ENCODE measurements around the gene S100G. TPM values are rescaled to one million over a fixed set of nuclear protein-coding genes. Genes with fewer than 3 reads are reported as not detected.

Gene S100G
- polyA plus RNA-seq, 1 of the 3 experiments (the other 2 are of a cell fraction), result not detected

DNA sequence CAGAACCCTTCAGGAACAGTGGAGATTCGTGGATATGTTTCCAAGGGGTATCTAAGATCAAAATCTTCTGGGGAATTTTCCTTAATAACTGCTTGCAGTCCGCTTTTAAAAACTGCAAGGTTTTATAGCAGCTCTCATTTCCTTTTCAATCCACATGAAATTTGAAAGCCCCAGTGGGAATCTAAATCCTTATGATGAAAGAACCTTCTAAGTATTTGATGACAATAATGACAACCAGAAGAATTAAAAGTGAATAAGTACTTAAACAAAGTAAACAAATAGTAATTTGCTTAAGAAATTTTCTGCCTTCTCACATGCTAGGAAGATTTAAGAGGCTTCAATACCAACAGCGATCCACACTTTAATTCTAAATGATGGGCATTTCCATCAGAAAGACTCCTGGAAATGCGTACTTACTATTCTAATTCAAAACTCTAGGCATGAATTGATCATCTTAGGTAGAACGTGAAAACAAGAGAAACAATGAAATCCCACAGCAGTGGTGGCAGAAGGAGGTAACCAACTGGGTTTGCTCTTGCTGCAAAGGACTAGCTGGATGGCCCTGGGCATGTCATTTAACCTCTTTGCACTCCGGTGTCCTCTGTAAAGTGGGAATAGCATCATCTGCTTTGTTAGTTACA, 37.6 kb upstream of the S100G start (continued):
- TF ChIP-seq CHD2 (IDR thresholded peaks at IDR 0.05; ENCODE audit: low read length, partially characterized antibody) (no peak), GATA2 (CRISPR knock-in tag; IDR thresholded peaks at IDR 0.05) (no peak), SMC3 (IDR thresholded peaks at IDR 0.05; ENCODE audit: low read depth, low read length) (no peak), NRF1 (IDR thresholded peaks at IDR 0.05; ENCODE audit: low read depth, low read length) (no peak), YY1 (IDR thresholded peaks at IDR 0.05; ENCODE audit: low read depth) (no peak), TCF12 (IDR thresholded peaks at IDR 0.05) (no peak), JUND (IDR thresholded peaks at IDR 0.05) (no peak), RXRA (IDR thresholded peaks at IDR 0.05; ENCODE audit: borderline replicate concordance, low read depth) (no peak), NFIC (IDR thresholded peaks at IDR 0.05; ENCODE audit: borderline replicate concordance) (no peak), POLR2AphosphoS5 (IDR thresholded peaks at IDR 0.05; ENCODE audit: low read depth, low read length) (no peak)

DNA sequence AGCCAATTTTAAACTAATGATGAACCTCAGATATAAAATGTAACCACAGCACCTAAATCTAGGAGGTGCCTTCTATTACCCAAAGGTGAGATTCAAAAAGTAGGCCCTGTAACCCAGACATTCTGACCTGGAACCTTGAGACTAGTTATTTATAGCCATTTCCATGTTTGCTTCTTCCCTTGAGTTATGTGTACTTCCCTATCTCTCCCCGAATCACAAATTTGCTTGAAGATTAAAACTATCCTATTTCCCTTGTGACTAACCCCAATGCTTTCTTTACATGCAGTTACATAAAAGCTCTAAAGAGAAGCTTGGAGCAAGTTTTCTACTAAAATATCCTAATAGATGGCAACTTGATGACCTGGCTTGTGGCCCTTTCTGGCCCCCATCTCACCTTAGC, 32.6 kb upstream of the S100G start:
- no peak overlapping the region for H3K4me2 ChIP-seq
- H3K4me3 ChIP-seq (ENCODE audit: low read depth in 2 of 2, low read length in 1 of 2), result no peak overlapping the region
- no peaks in the 10 kb centered on the region for H3K27me3 ChIP-seq (ENCODE audit: insufficient read depth)
- no peaks in the 10 kb centered on the region for H4K20me1 ChIP-seq (ENCODE audit: insufficient read depth)
- 90% methylated on average over 1 of the region's 1 CpG for WGBS (ENCODE audit: low lambda C conversion rate)
- DNase-seq, result no peak
- H3F3A ChIP-seq (replicated peaks; ENCODE audit: insufficient read depth), result peaks cover 3% of the 10 kb centered on the region
- ChIA-PET POLR2A (no interaction called here), CTCF (no interaction called here)
- no peaks in the 10 kb centered on the region for H3K4me1 ChIP-seq (ENCODE audit: control insufficient read depth in 1 of 2, insufficient read depth in 2 of 2, low read depth in 1 of 2, low read length in 1 of 2)
- H3K36me3 ChIP-seq (replicated peaks in 1 of 2; ENCODE audit: control insufficient read depth in 1 of 2, insufficient read depth in 2 of 2, low read length in 1 of 2), result peaks cover 2 to 21% of the 10 kb centered on the region in 2 experiments
- no peaks in the 10 kb centered on the region for H3K9me3 ChIP-seq
- no peaks in the 10 kb centered on the region for H3K79me2 ChIP-seq (ENCODE audit: insufficient read depth)
- no peak overlapping the region for H3K9ac ChIP-seq
- no peak overlapping the region for H2AFZ ChIP-seq (ENCODE audit: low read depth)
- no peak for TF ChIP-seq CHD2 (IDR thresholded peaks at IDR 0.05; ENCODE audit: low read length, partially characterized antibody)
- no peaks in the 10 kb centered on the region for H3K9me2 ChIP-seq
- H3K27ac ChIP-seq (ENCODE audit: low read depth in 2 of 2, low read length in 1 of 2), result no peak overlapping the region

DNA sequence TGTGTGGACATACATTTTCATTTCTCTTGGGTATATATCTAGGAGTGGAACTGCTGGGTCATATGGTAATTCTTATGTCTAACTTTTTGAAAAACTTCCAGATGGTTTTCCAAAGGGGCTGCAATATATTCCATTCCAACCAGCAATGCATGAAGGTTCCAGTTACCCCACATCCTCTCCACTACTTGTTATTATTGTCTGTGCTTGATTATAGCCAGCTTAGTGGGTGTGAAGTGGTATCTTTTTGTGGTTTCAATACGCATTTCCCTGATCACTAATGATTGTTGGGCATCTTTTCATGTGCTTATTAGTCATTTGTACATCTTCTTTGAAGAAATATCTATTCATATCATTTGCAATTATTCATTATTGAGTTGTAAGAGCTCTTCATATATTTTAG, 31.5 kb upstream of the S100G start:
- H3K36me3 ChIP-seq (replicated peaks in 1 of 2; ENCODE audit: control insufficient read depth in 1 of 2, insufficient read depth in 2 of 2, low read length in 1 of 2), result peaks cover 2 to 21% of the 10 kb centered on the region in 2 experiments
- 90% methylated on average over 1 of the region's 1 CpG for WGBS (ENCODE audit: low lambda C conversion rate)
- H3K79me2 ChIP-seq (ENCODE audit: insufficient read depth), result no peaks in the 10 kb centered on the region
- H4K20me1 ChIP-seq (ENCODE audit: insufficient read depth), result no peaks in the 10 kb centered on the region
- H3K9ac ChIP-seq, result no peak overlapping the region
- peaks cover 3% of the 10 kb centered on the region for H3F3A ChIP-seq (replicated peaks; ENCODE audit: insufficient read depth)
- no peak overlapping the region for H3K4me3 ChIP-seq (ENCODE audit: low read depth in 2 of 2, low read length in 1 of 2)
- no peak overlapping the region for H2AFZ ChIP-seq (ENCODE audit: low read depth)
- no peak overlapping the region for H3K27ac ChIP-seq (ENCODE audit: low read depth in 2 of 2, low read length in 1 of 2)
- no peaks in the 10 kb centered on the region for H3K4me1 ChIP-seq (ENCODE audit: control insufficient read depth in 1 of 2, insufficient read depth in 2 of 2, low read depth in 1 of 2, low read length in 1 of 2)
- no peaks in the 10 kb centered on the region for H3K9me3 ChIP-seq
- TF ChIP-seq NRF1 (IDR thresholded peaks at IDR 0.05; ENCODE audit: low read depth, low read length) (no peak), RXRA (IDR thresholded peaks at IDR 0.05; ENCODE audit: borderline replicate concordance, low read depth) (no peak), JUND (IDR thresholded peaks at IDR 0.05) (no peak), RAD21 (IDR thresholded peaks at IDR 0.05; ENCODE audit: low read length) (no peak), MXI1 (IDR thresholded peaks at IDR 0.05; ENCODE audit: low read depth, low read length) (no peak), CHD2 (IDR thresholded peaks at IDR 0.05; ENCODE audit: low read length, partially characterized antibody) (no peak), POLR2AphosphoS5 (IDR thresholded peaks at IDR 0.05; ENCODE audit: low read depth, low read length) (no peak), TAF1 (IDR thresholded peaks at IDR 0.05; ENCODE audit: borderline replicate concordance, low read depth, low read length) (no peak)
- TF ChIP-seq, protein P1, sequence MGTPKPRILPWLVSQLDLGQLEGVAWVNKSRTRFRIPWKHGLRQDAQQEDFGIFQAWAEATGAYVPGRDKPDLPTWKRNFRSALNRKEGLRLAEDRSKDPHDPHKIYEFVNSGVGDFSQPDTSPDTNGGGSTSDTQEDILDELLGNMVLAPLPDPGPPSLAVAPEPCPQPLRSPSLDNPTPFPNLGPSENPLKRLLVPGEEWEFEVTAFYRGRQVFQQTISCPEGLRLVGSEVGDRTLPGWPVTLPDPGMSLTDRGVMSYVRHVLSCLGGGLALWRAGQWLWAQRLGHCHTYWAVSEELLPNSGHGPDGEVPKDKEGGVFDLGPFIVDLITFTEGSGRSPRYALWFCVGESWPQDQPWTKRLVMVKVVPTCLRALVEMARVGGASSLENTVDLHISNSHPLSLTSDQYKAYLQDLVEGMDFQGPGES (IDR thresholded peaks at IDR 0.05; ENCODE audit: low read depth, low read length), result no peak
- no peaks in the 10 kb centered on the region for H3K9me2 ChIP-seq
- ChIA-PET CTCF (no interaction called here), POLR2A (no interaction called here)
- no peaks in the 10 kb centered on the region for H3K27me3 ChIP-seq (ENCODE audit: insufficient read depth)
- DNase-seq, result no peak
- H3K4me2 ChIP-seq, result no peak overlapping the region
